GM21390 (cell line): ENCODE data around the gene RAP2B.
"Not testable (repeated sequence)": the region's sequence is repeated elsewhere in the genome, so short reads cannot be mapped to it uniquely, and the experiment has no call there.

Source experiments
- ATAC-seq: cut with Tn5 transposase; IDR thresholded peaks from one replicate; pipeline ENCODE4 v1.9.1; 2021; ENCODE audit not compliant: unreplicated experiment

The RAP2B gene

DNA sequence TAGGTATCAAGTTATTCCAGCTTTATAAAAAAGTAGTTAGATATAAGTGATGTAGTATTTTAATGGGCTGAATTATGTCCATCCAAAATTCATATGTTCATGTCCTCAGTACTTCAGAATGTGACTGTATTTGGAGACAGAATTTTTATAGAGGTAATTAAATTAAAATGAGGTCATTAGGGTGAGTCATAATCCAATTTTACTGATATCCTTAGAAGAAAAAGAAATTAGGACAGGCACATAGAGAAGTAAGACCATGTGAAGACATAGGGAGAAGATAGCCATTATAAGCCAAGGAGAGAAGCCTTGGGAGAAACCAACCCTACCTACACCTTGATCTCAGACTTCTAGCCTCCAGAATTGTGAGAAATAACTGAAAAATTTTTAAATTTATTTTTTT, 30.3 kb downstream of the RAP2B start:
- no peak for ATAC-seq

DNA sequence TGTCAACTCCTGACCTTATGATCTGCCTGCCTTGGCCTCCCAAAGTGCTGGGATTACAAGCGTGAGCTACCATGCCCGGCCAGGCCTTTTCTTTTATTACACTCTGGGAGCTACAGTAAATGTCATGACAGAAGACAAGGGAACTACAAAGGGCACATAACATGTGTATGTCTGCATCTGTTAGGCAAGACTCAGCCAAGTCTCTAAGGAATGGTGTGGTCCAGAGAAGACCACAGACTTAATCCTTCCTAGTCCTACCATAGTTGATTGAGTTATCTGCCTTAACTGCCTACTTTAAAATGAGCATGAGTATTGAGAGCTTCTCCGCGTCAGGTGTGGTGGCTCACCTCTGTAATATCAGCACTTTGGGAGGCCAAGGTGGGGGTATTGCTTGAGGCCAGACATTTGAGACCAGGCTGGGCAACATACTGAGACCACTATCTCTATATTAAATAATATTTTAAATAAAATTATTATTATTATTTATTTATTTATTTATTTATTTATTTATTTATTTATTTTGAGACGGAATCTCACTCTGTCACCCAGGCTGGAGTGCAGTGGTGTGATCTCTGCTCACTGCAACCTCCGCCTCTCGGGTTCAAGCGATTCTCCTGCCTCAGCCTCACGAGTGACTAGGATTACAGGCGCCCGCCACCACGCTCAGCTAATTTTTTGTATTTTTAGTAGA, 31.9 kb downstream of the RAP2B start:
- ATAC-seq, result not testable (repeated sequence)

DNA sequence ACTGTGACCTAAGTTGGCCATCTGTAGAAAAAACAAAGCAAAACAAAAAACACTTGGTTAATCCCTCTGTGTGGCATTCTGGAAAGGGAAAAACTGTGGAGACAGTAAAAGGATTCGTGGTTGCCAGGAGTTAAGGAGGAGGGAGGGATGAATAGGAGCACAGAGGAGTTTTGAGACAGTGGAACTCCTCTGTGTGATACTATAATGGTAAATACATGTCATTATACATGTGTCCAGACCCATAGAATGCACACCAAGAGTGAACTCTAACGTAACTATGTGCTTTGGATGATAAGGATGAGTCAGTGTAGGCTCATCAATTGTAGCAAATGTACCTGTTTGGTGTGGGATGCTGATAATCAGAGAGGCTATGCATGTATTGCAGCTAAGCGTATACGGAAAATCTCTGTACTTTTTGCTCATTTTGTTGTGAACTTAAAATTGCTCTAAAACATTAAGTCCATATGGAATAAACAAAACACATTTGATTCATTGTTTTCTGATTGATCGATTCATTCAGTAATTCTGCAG, 33.4 kb downstream of the RAP2B start:
- no peak for ATAC-seq

DNA sequence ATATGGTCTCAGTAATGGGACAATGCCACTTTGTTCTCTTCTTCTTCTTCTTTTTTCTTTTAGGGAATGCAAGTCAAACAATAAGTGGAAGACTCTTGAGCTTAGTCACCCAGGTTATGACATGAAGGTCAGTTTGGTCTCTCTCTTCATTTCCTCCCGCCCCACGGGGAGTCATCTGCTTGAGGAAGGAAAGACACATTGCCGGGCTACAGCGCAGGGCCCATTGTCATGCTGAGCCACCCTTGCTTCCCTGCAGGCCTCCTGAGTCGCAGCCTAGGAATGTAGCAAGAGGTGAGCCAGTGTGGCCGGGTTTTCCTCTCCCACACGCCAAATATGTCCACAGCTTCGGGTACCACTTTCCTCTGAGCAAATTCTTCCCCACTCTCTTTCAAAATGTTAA, 47.6 kb downstream of the RAP2B start:
- ATAC-seq, result no peak

DNA sequence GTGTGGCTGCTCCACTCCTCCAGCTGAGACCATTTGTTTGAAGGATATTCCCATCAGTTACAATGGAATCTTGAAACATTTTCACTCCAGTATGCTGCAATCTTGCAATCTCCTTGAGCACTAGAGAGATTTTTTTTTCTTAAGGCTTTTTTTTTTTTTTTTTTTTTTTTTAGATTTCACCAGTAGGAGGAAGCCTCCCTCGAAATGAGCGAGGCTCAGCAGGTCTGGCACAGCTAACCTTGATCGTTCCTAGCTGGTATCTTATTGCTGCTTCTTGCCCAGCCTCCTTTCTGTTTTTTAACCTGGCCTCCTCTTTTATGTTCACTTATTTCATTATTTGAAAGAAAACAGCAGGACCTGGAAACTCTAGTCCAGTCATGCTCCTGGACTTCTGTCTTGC, 48.1 kb downstream of the RAP2B start:
- ATAC-seq, result no peak

DNA sequence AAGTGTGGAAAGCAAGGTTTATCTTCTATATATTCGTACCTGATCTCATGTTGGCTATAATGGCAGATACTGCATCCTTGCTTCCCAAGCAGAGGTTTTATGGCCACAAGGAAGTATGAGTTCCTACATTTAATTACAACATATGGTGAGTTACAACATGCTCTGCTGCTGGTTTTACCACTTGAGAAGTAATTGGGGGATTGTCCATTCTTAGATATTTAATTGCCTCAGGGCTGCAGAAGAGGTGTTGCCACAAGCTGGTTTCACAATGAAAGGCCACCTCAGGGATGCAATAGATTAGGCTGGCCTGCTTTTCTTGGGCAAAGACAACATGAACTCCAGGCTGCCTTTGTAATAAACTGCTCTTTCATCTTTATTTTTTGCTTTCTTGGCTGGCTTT, 48.6 kb downstream of the RAP2B start:
- no peak for ATAC-seq

DNA sequence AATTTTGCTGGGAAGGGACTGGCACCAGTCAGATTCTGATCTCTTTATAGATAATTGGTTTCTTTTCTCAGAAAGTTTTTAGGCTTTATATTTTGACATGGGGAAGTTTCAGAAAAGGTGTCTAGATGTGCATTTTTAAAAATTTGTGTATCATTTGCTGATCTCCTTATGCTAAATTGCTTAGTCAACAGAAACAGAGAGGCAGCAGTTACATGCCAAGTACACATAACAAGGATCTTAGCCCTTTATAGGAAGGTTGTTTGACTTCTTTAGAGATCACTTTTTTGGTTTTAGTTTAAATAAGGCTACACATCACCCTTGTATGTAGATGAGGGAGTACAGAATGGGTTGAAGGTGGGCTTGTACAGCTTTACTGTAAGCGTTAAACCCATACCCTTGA, 53.5 kb downstream of the RAP2B start:
- ATAC-seq, result no peak

DNA sequence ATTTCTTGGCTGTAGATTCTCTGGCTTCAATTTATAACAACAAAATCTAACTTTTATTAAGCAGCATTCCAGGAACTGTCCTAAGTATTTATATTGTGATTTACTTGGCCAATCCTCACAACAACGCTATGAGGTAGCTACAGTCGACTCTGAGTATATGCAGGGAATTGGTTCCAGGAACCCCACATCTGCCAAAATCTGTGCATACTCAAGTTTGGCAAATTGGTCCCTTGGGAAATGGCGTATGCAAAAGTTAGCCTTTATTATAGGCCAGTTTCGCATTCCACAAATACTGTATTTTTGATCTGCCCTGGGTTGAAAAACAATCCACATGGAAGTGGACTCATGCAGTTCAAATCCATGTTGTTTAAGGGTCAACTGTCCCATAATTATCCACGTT, 53.9 kb downstream of the RAP2B start:
- no peak for ATAC-seq

DNA sequence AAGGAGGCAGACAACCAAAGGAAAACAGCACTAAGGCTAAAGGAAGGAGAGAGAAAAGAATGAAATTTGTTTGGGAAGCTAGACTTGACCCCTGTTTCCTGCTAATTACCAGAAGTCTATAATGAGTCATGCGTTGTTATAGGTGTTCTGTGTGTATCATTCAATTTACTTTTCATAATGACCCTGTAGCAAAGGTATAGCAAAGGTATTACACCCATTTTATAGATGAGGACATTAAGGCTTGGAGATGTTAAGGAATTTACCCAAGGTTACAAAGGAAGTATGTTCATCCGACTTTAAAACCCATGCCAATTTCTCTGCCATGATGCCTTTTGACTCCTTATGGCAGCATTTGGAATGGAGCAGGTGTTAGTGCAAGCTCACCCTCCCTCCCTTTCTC, 54.9 kb downstream of the RAP2B start:
- ATAC-seq, result no peak

DNA sequence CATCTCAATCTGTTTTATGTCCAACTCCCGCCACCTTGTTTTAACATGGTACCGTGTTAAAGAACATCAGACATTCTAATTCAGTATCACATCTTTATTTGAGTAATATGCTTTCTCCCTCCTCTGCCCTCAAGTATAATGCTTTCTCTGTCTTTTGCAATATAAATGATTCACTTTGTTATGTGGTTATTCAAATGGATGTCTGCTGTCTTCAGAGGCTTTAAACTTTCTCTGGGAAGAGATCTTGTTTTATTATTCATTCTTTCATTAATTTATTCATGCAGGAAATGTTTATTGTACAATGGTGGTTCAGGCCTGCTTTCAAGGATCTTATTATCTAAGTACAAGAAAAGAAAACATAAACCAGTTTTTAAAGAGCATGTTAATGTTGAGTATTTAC, 57.1 kb downstream of the RAP2B start:
- ATAC-seq, result no peak
